OCI-LY1 (cell line): ENCODE measurements around the gene LRRC36.

Experiments
- CTCF ChIP-seq: fragments of 200-600 bp; sonication (generic), shearing (Covaris generic); IDR thresholded peaks from 2 replicates; pipeline ENCODE4 v1.5.1; 2017; ENCODE audit warnings: mild to moderate bottlenecking, antibody characterized with exemption, low read length, moderate library complexity, mixed read lengths
- EZH2 ChIP-seq: fragments of 200-600 bp; sonication (generic), shearing (Covaris generic); IDR thresholded peaks from 2 replicates; pipeline ENCODE4 v1.8.0; 2017; ENCODE audit warnings: borderline replicate concordance, mixed run types, mild to moderate bottlenecking, antibody characterized with exemption, low read length, moderate library complexity, mixed read lengths

GRCh38 chr16:67432506-67432890, 105.9 kb downstream of the LRRC36 start:
- TF ChIP-seq CTCF, result no peak
- TF ChIP-seq EZH2, result no peak
